GM12864 (cell line): ENCODE results near the gene RAB31.

ENCODE experiments used
- DNase-seq: peaks from one replicate; pipeline ENCODE4 v3.0.0-alpha.2; 2011; ENCODE audit warnings: low read depth
- H3K4me3 ChIP-seq: 2 replicates; pipeline ENCODE4 v1.5.1; 2011; ENCODE audit warnings: mild to moderate bottlenecking, low read depth, low read length, control low read depth
- TF ChIP-seq, protein P1 (sequence below): IDR thresholded peaks from 2 replicates; pipeline ENCODE4 v1.5.1; 2011; ENCODE audit warnings: low read depth, mild to moderate bottlenecking, moderate library complexity, low read length, control low read depth, inconsistent platforms; ENCODE audit errors: missing control alignments

The RAB31 gene

GRCh38 chr18:9804517-9805104, 96.5 kb downstream of the RAB31 start:
- H3K4me3 ChIP-seq = no peak overlapping the region
- TF ChIP-seq, protein P1, sequence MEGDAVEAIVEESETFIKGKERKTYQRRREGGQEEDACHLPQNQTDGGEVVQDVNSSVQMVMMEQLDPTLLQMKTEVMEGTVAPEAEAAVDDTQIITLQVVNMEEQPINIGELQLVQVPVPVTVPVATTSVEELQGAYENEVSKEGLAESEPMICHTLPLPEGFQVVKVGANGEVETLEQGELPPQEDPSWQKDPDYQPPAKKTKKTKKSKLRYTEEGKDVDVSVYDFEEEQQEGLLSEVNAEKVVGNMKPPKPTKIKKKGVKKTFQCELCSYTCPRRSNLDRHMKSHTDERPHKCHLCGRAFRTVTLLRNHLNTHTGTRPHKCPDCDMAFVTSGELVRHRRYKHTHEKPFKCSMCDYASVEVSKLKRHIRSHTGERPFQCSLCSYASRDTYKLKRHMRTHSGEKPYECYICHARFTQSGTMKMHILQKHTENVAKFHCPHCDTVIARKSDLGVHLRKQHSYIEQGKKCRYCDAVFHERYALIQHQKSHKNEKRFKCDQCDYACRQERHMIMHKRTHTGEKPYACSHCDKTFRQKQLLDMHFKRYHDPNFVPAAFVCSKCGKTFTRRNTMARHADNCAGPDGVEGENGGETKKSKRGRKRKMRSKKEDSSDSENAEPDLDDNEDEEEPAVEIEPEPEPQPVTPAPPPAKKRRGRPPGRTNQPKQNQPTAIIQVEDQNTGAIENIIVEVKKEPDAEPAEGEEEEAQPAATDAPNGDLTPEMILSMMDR = no peak
- no peak for DNase-seq

- DNase-seq = no peak
- TF ChIP-seq, protein P1 = no peak
- no peak overlapping the region for H3K4me3 ChIP-seq
These were observed 98.8 kb downstream of the RAB31 start for GRCh38 chr18:9806905-9807304.

GRCh38 chr18:9808295-9809241, 100.5 kb downstream of the RAB31 start:
- DNase-seq = no peak
- no peak overlapping the region for H3K4me3 ChIP-seq
- TF ChIP-seq, protein P1 = no peak

DNA sequence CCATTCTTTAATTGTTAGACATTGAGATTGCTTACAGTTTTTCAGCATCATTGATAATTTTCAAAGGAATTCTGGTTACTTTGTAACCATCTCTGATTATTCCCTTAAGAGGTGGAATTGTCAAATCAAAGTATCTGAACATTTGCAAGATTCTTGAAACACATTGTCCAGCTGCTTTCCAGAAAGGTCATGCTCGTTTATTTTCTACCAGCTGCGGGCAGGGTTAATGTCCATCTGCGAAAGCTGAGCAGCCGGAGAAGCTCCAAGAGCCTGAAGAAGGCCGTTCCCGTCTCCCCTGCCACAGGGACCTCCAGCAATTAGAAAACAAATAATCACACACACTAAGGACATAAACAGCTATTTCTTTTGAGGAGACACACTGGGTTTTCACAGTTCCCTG, 101.6 kb downstream of the RAB31 start:
- DNase-seq = no peak
- H3K4me3 ChIP-seq = no peak overlapping the region
- TF ChIP-seq, protein P1 = no peak

DNA sequence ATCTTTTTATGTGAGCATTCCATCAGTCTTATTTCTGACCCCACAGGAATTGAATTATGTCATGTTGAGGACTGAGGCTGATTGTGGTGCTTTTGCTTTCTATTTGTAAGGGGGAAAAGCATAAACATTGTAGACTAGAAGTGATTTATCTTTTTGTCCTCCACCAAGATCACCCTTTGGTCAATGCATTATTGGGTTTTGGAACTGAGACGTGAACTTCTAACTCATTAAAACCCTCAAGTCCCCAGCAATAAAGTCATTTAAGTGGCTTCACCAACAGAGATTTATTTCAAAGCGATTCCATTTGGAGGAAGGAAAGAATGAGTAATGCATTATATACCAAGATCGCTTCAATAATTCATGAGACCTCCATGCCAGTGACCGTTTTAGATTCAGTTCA, 102.2 kb downstream of the RAB31 start:
- H3K4me3 ChIP-seq = no peak overlapping the region
- no peak for DNase-seq
- TF ChIP-seq, protein P1 = no peak

DNA sequence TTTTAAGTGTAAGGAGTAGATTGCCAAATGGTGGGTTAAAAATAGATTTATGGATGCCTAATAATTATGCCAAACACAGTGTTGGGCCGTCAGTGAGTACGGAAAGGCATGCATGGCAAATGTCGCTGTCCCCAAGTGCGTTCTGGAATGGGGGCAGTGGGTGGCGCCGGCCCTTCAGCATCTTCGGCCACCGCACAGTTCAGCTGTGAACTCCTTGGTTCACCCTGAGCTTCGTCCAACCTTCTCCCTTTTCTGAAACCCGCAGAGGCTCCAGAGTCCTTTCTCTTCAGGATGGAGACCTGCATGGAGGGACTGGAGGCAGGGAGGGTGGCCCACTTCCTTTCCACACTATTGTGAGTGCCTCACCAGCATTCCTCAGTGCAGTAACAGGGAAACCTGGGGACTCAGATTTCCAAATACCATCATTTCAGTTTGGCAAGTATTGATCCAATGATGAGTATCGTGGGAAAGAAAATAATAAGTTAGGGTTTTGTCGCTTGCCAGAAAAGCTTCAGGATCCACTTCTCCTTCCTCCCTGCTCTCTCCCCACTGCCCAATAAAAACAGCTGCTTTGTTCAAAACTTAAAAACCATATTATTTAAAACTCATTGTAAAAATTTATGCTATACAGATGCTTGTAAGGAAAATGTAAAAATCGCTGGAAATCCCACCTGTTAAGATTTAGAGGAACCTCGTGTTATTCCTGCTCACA, 103.0 kb downstream of the RAB31 start:
- TF ChIP-seq, protein P1 = no peak
- H3K4me3 ChIP-seq = no peak overlapping the region
- no peak for DNase-seq
